ENCODE results near the gene DSC2. TPM values are rescaled to one million over a fixed set of nuclear protein-coding genes. Genes with fewer than 3 reads are reported as not detected.

Gene DSC2
- total and polyA plus RNA-seq, 2 of the 8 experiments (the other 6 are each of a cell fraction or from before 2014, with no cell fraction given): 4.6 to 39.7 TPM

DNA sequence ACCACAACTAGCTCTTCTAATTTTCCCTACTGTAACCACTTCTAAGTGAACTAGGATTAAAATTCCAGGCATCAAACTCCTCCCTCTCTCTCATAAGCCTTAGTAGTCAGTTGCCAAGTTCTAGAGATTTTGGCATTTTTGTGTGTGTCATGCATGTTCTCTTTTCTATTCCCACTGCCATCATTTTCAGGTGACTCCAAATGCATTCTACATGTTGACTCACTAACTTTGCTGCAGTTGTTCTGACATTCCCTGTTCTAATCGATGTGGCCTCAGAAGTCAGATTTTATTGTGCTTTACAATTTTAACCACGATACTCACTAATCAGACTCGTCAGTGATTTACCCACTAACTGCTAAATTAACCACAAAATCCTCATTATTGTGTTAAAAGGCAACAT lies 47.1 kb upstream of the DSC2 start (continued):
- TF ChIP-seq CHD7 (IDR thresholded peaks at IDR 0.05; ENCODE audit: insufficient replicate concordance, low read length) (no peak), RAD21 (IDR thresholded peaks at IDR 0.05 in 1 of 2, conservative IDR thresholded peaks at IDR 0.05 in 1 of 2; ENCODE audit: low read depth in 2 of 2, low read length in 2 of 2) (no peak), CHD2 (IDR thresholded peaks at IDR 0.05; ENCODE audit: low read length) (no peak), SIN3A (conservative IDR thresholded peaks at IDR 0.05 in 1 of 2, IDR thresholded peaks at IDR 0.05 in 1 of 2; ENCODE audit: low read depth in 1 of 2, low read length in 2 of 2) (no peak), HDAC2 (IDR thresholded peaks at IDR 0.05; ENCODE audit: borderline replicate concordance in 1 of 2, low read depth in 2 of 2, low read length in 2 of 2) (no peak), TCF12 (IDR thresholded peaks at IDR 0.05; ENCODE audit: low read depth, low read length) (no peak), BCL11A (IDR thresholded peaks at IDR 0.05; ENCODE audit: low read depth in 2 of 2, low read length in 2 of 2) (no peak)

All from H1 (cell line).